Fibroblast of lung (primary cell): ENCODE results near the gene DLG4. TPM values are rescaled to one million over a fixed set of nuclear protein-coding genes. Genes with fewer than 3 reads are reported as not detected.

Source experiments
- DNase-seq, 2 donors: peaks; one replicate each; pipeline versions ENCODE4 v3.0.0 to v3.0.0-alpha.2; 2010; ENCODE audit warnings: low read depth in 2 of 2
- H2AFZ ChIP-seq: 2 replicates; pipeline ENCODE4 v1.5.1; 2012; ENCODE audit warnings: low read length, control low read depth, inconsistent platforms
- H3K27ac ChIP-seq: 2 replicates; pipeline ENCODE4 v1.5.1; 2011; ENCODE audit warnings: low read length, control low read depth; ENCODE audit not compliant: insufficient read depth
- H3K27me3 ChIP-seq: 2 replicates; pipeline ENCODE4 v1.5.1; 2011; ENCODE audit warnings: mild to moderate bottlenecking, low read length; ENCODE audit not compliant: control insufficient read depth, insufficient read depth
- H3K36me3 ChIP-seq: 2 replicates; pipeline ENCODE4 v1.5.1; 2011; ENCODE audit warnings: low read length; ENCODE audit not compliant: control insufficient read depth, insufficient read depth
- H3K4me1 ChIP-seq: 2 replicates; pipeline ENCODE4 v1.5.1; 2011; ENCODE audit warnings: low read length; ENCODE audit not compliant: control insufficient read depth, insufficient read depth; ENCODE audit errors: extremely low read depth
- H3K4me2 ChIP-seq: 2 replicates; pipeline ENCODE4 v1.5.1; 2011; ENCODE audit warnings: low read length, control low read depth; ENCODE audit not compliant: insufficient read depth; ENCODE audit errors: extremely low read depth
- H3K4me3 ChIP-seq, 4 experiments: fragments of 200-600 bp in 1 of 4; sonication (generic) in 1 of 4; replicated peaks in 1 of 4; 2 replicates each; pipeline ENCODE4 v1.5.1; 2011 to 2016; ENCODE audit warnings: low read length in 4 of 4, low read depth in 3 of 4, mild to moderate bottlenecking in 3 of 4, control low read depth in 2 of 4, inconsistent platforms in 1 of 4, mixed read lengths in 1 of 4; ENCODE audit not compliant: insufficient read depth in 1 of 4; ENCODE audit errors: control extremely low read depth in 1 of 4
- H3K79me2 ChIP-seq: 2 replicates; pipeline ENCODE4 v1.5.1; 2012; ENCODE audit warnings: mild to moderate bottlenecking, low read length, inconsistent platforms; ENCODE audit not compliant: control insufficient read depth, insufficient read depth
- H3K9ac ChIP-seq: 2 replicates; pipeline ENCODE4 v1.5.1; 2011; ENCODE audit warnings: mild to moderate bottlenecking, low read length, control low read depth; ENCODE audit not compliant: insufficient read depth
- H3K9me3 ChIP-seq: 2 replicates; pipeline ENCODE4 v1.5.1; 2012; ENCODE audit warnings: low read depth, low read length; ENCODE audit not compliant: control insufficient read depth, insufficient read depth
- H4K20me1 ChIP-seq: 2 replicates; pipeline ENCODE4 v1.5.1; 2011; ENCODE audit warnings: low read length; ENCODE audit not compliant: control insufficient read depth, insufficient read depth; ENCODE audit errors: extremely low read depth
- EZH2 ChIP-seq: IDR thresholded peaks from 2 replicates; pipeline ENCODE4 v1.5.1; 2012; ENCODE audit warnings: low read length, control low read depth, mild to moderate bottlenecking; ENCODE audit errors: missing control alignments
- polyA minus RNA-seq: library from RNA; depleted of rRNA, polyadenylated mRNA; stranded (reverse); fragments of >200 nt; gene quantifications from 2 replicates; pipeline ENCODE4 v1.2.3, GENCODE V29; 2011; ENCODE audit warnings: low replicate concordance
- polyA plus RNA-seq, 2 donors: library from polyadenylated mRNA; depleted of rRNA in 1 of 2; stranded (reverse) in 1 of 2; unstranded in 1 of 2; fragments of >200 nt; gene quantifications; 2 replicates each; pipeline ENCODE4 v1.2.1, GENCODE V29; 2011 to 2012; ENCODE audit warnings: missing spikeins in 1 of 2
- total RNA-seq: library from RNA; depleted of rRNA; stranded (reverse); fragments of >200 nt; gene quantifications from 2 replicates; pipeline ENCODE4 v1.2.1, GENCODE V29; 2014
- TF ChIP-seq, protein P1 (sequence below), 2 donors: IDR thresholded peaks in 1 of 2; conservative IDR thresholded peaks in 1 of 2; 1 replicate in 1 of 2; 2 replicates in 1 of 2; pipeline ENCODE4 v1.5.1; 2011 to 2012; ENCODE audit warnings: low read length in 2 of 2, control low read depth in 1 of 2, inconsistent platforms in 1 of 2, low read depth in 1 of 2, mild to moderate bottlenecking in 1 of 2

The DLG4 gene
- total RNA-seq (12.6 and 22.0 TPM in 2 replicates), polyA plus RNA-seq (11.3 and 14.2 TPM in 2 replicates), polyA minus RNA-seq (25.9 and 29.9 TPM in 2 replicates)
- polyA plus RNA-seq (2012): 12.9 and 16.0 TPM in 2 replicates

DNA sequence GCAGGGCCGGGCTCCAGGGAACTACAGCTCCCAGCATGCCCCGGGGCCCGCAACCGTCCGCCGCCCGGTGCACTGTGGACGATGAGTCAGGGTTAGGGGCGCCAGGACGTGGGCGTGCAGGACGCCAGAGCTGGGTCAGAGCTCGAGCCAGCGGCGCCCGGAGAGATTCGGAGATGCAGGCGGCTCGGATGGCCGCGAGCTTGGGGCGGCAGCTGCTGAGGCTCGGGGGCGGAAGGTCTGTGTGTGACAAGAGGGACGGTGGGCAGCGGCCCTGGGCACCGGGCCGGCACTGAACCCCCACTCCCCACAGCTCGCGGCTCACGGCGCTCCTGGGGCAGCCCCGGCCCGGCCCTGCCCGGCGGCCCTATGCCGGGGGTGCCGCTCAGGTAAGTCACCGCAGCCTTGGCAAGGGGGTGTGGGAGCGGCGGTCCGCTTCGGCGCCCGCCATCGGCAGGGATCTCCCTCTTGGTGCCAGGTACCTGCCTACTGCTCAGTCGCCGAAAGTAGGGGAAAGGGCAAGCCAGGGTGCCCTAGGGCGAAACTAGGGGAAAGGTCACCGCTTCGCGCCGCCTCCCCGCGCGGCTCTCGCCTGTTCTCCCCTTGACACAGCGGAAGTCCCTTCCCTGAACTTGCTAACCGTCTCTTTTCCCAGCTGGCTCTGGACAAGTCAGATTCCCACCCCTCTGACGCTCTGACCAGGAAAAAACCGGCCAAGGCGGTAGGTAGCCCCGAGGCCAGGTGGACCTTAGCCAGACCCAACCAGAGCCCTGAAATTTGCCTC lies at the start of gene DLG4, which contains the start of gene ACADVL:
Gene DLG4, minus strand, starts transcription at position 25 of the 781 bp plus-strand sequence.
Gene ACADVL, plus strand, starts transcription at position 127 of the 781 bp plus-strand sequence. Its CDS starts 47 bp downstream, at position 174.
- Histone ChIP-seq H3K9me3 (no peaks in the 10 kb centered on the region), H2AFZ (no peak within 1 kb of the TSS), H3K9ac (peak within 1 kb of the TSS; percentile 75), H4K20me1 (no peaks in the 10 kb centered on the region), H3K79me2 (peaks cover 29% of the 10 kb centered on the region), H3K36me3 (peaks cover 25% of the 10 kb centered on the region), H3K27me3 (no peaks in the 10 kb centered on the region), H3K4me2 (peak within 1 kb of the TSS; percentile 80), H3K4me3 (peak within 1 kb of the TSS; percentile 46 to 90 (median 71)), H3K4me1 (peaks cover 16% of the 10 kb centered on the region), H3K27ac (peak within 1 kb of the TSS; percentile 86)
- peak; percentile 88 to 89 for DNase-seq
- TF ChIP-seq EZH2: no peak
- TF ChIP-seq, protein P1, sequence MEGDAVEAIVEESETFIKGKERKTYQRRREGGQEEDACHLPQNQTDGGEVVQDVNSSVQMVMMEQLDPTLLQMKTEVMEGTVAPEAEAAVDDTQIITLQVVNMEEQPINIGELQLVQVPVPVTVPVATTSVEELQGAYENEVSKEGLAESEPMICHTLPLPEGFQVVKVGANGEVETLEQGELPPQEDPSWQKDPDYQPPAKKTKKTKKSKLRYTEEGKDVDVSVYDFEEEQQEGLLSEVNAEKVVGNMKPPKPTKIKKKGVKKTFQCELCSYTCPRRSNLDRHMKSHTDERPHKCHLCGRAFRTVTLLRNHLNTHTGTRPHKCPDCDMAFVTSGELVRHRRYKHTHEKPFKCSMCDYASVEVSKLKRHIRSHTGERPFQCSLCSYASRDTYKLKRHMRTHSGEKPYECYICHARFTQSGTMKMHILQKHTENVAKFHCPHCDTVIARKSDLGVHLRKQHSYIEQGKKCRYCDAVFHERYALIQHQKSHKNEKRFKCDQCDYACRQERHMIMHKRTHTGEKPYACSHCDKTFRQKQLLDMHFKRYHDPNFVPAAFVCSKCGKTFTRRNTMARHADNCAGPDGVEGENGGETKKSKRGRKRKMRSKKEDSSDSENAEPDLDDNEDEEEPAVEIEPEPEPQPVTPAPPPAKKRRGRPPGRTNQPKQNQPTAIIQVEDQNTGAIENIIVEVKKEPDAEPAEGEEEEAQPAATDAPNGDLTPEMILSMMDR (conservative IDR thresholded peaks at IDR 0.05 in 1 of 2, IDR thresholded peaks at IDR 0.05 in 1 of 2; ENCODE audit: low read depth in 1 of 2, low read length in 2 of 2): no peak

DNA sequence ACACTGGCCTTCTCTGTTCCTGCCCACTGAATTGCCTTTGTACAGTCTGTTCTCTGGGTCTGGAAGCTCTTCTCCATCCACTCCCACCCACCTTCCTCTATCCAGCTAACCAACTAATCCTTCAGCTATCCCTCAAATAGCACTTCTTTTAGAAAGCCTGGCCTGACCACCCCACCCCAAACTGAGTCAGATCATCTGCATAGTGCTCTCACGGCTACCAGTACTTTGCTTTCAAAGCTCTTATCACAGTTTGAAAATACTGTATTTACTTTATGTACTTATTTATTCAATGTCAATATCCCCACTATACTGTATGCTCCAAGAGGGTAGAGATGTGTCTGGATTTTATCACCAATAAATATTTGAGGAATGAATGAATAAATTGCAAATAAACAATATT lies 47.1 kb upstream of the DLG4 start:
- no peaks in the 10 kb centered on the region for H3K27me3 ChIP-seq
- H4K20me1 ChIP-seq: no peaks in the 10 kb centered on the region
- H3K79me2 ChIP-seq: no peaks in the 10 kb centered on the region
- no peak overlapping the region for H3K4me3 ChIP-seq
- no peaks in the 10 kb centered on the region for H3K36me3 ChIP-seq
- TF ChIP-seq, protein P1 (conservative IDR thresholded peaks at IDR 0.05 in 1 of 2, IDR thresholded peaks at IDR 0.05 in 1 of 2; ENCODE audit: low read depth in 1 of 2, low read length in 2 of 2): no peak
- TF ChIP-seq EZH2: no peak
- H3K9ac ChIP-seq: no peak overlapping the region
- no peak overlapping the region for H3K4me2 ChIP-seq
- H2AFZ ChIP-seq: no peak overlapping the region
- H3K4me1 ChIP-seq: peaks cover 3% of the 10 kb centered on the region
- H3K27ac ChIP-seq: no peak overlapping the region
- peak in 1 of 2 donors; percentile 11 for DNase-seq
- H3K9me3 ChIP-seq: no peaks in the 10 kb centered on the region

DNA sequence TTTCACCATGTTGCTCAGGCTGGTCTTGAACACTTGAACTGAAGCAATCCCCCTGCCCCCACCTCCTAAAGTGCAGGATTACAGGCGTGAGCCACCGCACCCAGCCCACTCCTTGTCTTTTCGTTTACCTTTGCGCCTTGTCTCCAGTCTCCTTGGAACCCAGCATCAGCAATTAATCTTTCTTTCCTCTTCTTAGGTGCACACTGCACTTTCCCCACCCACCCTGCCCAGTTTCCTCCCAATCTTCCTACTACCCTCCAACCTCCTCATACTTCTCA lies 44.1 kb upstream of the DLG4 start:
- H2AFZ ChIP-seq: no peak overlapping the region
- no peak overlapping the region for H3K9ac ChIP-seq
- TF ChIP-seq, protein P1 (conservative IDR thresholded peaks at IDR 0.05 in 1 of 2, IDR thresholded peaks at IDR 0.05 in 1 of 2; ENCODE audit: low read depth in 1 of 2, low read length in 2 of 2): no peak
- TF ChIP-seq EZH2: no peak
- no peaks in the 10 kb centered on the region for H3K36me3 ChIP-seq
- H3K27ac ChIP-seq: no peak overlapping the region
- H3K9me3 ChIP-seq: no peaks in the 10 kb centered on the region
- no peaks in the 10 kb centered on the region for H3K27me3 ChIP-seq
- no peak overlapping the region for H3K4me3 ChIP-seq
- H4K20me1 ChIP-seq: no peaks in the 10 kb centered on the region
- no peak for DNase-seq
- H3K4me2 ChIP-seq: no peak overlapping the region
- no peaks in the 10 kb centered on the region for H3K79me2 ChIP-seq
- H3K4me1 ChIP-seq: peaks cover 3% of the 10 kb centered on the region
